Stimulated activated CD8-positive, alpha-beta memory T cell treated with anti-CD3 and anti-CD28 coated beads, Interleukin-7, amount 100 ng/mL, for 48 hours (primary cell): ENCODE data around the gene KRT1.
"Not testable (repeated sequence)": the region's sequence is repeated elsewhere in the genome, so short reads cannot be mapped to it uniquely, and the experiment has no call there.

Experiments used
- DNase-seq, 2 donors: peaks; one replicate each; pipeline ENCODE4 v3.0.0-alpha.2; 2020; ENCODE audit warnings: low read depth in 1 of 2; ENCODE audit errors: extremely low read depth in 1 of 2

Gene KRT1

DNA sequence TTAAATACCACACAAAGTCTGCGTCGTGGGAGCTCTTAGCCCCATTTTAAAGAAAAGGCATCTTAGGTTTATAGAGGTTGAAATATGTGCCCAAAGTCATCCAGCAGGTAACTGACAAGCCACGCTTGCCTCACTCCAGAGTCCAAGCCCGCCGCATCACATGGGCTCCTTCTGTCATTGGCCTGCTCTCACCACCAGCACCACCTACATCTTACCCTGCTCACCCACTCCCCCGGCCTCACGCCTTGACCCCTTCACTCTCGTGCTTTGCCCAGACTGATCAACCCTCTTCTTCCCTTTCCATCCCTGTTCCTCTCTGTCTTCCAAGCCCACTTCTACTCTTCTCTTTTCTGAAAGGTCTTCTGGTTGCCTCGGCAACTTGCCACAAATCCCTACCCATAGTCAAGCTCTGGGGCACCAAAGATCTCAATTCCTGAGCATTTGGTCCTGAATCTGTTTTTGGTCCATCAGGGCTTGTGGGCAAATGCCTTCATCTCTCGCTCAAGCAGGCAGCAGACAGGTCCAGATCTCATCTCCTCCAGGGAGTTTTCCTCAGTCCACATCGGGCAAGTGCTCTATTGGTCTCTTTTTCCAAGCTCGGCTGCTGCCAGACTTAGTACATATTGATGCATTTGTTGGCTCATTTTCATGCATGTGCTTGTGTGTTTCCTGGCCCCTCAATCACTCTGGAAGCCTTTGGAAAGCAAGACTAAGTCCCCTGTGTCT, 3.5 kb upstream of the KRT1 start:
- no peak for DNase-seq

DNA sequence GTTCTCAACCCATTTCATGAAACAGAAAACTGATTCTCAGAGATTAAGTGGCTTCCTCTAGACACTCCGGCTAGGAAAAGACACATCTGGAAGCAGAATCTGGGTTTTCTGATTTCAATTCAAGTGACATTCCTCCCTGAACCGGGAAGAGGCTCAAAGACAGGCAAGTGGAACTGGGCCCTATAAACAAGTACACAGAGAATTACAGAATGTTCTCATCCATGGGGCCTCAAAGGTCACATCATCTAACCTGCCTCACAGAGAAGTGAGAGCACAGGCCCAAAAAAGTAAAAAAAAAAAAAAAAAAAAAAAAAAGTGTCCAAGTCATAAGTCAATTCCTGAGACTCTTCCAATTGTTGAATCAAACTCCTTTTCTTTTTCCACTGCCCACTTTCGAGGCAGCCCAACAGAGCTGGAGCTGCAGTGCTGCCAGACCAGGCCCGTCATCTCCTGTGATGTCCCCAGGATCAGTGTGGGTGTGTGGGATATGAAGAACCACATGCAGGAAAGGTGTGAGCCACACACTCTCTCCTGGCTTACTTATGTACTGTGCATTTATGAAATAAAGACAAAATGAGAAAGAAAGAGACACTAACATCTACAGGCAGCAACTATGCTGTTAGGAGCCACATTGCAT, 2.8 kb upstream of the KRT1 start:
- DNase-seq: no peak

DNA sequence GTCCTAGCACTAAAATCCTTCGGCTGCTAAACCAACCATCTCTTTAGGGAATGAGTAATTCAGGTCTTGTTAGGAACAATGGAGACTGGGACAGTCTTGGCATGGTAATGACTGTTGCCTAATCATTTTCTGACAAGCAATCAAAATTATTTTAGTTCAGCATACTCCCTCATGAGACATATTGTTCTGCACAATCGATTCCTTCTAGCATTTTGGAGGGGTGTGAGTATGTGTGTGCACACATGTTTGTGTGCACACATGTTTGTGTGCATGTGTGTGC, 2.1 kb upstream of the KRT1 start:
- no peak for DNase-seq

DNA sequence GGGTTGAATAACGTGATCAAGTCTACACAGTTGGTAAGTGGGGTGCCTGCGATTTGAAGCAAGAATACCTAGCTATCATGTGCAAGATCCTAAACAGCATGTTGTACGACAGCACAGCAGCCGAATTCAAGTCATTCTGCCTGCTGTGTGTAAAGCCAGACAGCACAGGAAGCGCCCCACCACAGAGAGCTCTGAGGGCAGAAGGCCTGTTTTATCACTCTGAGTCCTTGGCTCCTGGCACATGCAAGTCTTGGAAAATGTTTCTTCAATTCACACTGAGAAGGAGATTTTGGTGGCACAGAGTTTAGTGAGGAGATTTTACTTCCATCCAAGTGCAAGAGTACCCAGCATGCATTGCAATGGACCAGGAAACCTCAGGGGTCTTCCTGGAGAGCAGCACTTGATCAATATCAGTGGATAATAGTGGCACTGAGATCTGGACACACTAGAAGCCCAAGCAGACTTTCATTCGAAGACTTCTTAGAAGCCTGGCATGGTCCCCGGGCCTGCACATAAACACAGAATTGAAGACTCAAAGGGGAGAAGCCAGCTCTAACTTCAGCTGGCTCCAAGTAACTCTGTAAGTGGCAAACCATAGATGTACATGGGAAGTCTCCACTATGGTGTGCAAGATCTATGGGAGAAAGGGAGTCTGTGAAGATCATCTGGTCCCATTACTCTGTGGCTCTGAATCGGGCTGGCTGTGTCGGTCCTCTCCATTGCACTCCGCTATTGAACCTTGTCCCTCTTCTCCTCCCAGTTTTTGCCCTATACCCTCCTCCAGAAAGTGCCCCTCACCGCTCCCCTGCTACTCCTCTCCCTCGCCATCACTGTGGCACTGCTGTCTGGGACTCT, 1.5 kb upstream of the KRT1 start:
- peak in 1 of 2 donors; percentile 20 for DNase-seq

- DNase-seq: no peak
Observed at GRCh38 chr12:52679875-52680274, 332 bp downstream of the KRT1 start.

GRCh38 chr12:52677671-52678070, 2.5 kb downstream of the KRT1 start:
- DNase-seq: no peak

GRCh38 chr12:52677126-52677525, 3.1 kb downstream of the KRT1 start:
- no peak for DNase-seq

GRCh38 chr12:52676163-52676562, 4.0 kb downstream of the KRT1 start:
- no peak for DNase-seq

GRCh38 chr12:52675301-52675701, 4.9 kb downstream of the KRT1 start:
- no peak for DNase-seq

DNA sequence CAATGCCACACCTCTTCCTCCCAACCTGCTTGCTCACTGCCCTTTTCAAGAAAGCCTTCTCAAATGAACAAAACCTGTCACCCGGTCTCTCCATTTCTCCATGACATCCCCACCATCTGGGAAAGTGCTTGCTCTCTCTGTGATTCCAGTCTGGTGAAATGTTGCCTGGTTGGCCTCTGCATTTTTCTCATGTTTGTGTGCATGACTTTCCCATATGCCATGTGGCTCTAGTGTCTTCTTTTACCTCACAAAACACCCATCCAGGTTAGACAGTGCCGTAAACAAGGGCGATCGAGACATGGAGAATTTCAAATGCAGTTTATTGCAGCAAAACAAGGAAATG, 5.8 kb downstream of the KRT1 start:
- no peak for DNase-seq

DNA sequence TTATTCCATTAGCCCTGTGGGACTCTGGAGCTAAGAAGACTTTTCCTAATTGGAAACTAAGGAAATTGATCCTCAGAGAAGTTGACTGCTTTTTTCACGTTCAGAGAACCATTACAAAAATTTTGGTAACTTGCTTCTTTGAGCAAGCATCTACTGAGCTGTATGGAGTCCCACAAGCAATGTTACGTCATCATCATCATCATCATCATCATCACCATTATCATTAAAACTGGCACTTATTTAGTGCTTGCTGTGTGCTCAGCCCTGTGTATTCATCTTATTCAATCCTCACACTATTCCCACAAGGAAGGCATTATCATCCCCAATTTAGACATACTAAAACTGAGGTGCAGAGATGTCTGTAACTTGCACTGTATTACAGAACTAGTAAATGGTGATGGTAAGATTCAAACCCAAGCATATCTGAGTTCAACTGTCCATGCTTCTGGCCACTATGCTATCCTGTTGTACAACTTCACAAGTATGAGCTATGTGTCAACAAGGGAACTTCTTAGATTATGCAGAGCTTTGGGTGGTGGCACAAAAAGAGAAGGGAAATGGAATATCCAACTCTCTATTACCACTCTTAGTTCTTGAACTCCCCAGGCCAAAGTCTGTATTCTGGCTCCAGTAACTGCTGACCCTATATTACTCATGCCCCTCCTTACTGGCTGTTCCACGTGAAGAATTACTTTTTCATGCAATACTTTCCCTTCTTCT, 6.3 kb downstream of the KRT1 start:
- DNase-seq: no peak

- DNase-seq: no peak
Observed at GRCh38 chr12:52673217-52673616, 7.0 kb downstream of the KRT1 start.

DNA sequence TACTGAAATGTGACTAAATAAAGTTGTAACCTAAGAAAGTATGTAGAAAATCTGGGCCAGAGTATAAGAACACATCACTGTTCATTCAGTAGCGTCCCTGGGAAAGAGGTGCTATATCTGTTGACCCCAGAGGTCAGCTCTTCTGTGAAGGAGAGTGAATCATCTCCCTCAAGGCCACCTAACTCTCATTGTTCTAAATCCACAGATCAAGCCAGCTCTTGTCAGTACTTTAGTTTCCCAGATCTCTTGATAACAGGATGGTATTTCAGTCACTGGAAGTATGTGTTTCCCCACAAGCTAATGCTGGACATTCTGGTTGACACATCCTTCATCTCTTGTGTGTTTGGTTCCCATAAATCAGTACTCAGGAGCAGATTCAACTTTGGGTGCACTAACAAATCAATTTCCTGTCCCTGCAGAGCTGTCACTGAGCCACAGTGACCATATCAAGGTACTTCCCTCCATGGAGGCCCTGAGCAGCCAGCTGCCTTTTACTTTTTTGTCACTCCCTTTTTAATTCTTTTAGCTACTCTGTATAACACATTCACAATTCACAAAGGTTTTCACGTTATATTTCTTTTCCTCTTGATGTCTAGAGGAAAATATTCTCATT, 7.8 kb downstream of the KRT1 start:
- DNase-seq: no peak

DNA sequence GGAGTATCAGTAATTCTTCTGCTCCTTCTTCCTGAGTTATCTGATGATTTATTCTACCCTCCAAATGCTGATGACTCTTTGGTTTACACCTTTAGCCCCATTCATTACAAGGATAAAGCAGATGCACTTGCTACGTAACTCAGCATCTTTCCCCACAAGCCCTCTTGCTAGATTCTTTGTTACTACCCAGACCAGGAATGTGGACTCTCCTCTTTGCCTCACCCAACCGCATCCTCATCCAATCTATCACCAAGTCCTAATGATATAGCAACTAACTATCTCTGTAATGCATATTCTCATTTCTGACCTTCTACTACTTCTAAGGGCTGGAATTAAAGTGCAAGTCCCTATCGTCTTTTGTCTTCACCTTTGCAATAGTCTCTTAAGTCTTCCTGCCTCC, 9.2 kb downstream of the KRT1 start:
- DNase-seq: no peak

DNA sequence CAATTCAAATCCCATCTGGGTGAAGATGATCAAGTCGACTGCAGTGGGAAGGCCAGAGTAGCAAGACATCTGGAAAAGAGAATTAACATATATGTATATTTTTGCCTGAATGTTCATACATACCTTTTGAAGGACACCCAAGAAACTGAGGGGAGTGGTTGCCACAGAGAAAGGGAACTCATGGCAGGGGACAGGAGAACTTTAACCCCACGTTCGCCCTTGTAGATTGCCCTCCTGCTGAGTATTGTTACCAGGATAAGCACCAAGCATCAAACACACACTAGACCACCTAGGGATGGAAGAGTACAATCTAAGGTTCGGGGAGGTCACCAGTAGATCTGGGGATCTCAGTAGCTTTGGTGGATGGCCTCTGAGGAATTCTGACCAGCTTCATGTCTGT, 9.7 kb downstream of the KRT1 start:
- no peak for DNase-seq

GRCh38 chr12:52669941-52670340, 10.3 kb downstream of the KRT1 start:
- DNase-seq: not testable (repeated sequence)

- DNase-seq: no peak
Observed at GRCh38 chr12:52669426-52669825, 10.8 kb downstream of the KRT1 start.

DNA sequence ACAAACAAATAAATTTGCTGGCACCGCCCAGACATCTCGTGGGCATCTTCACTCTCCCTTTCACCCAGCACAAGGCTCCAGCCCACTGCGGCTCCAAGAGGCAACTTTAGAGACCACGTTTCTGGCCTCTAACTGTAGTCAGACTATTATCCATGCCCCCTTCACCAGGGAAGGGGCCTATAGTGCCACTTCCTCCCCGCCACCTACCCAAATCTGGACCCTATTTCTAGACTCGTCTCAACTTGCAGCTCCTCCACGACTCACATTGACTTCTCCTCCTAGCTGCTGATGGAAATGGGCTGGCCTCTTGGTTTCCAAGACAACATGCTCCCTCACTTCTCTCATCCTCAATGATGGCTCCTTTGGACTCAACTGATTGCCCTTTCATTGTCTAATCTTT, 12.3 kb downstream of the KRT1 start:
- no peak for DNase-seq

- no peak for DNase-seq
Observed at GRCh38 chr12:52667509-52667908, 12.7 kb downstream of the KRT1 start.

GRCh38 chr12:52666471-52666870, 13.7 kb downstream of the KRT1 start:
- DNase-seq: no peak

GRCh38 chr12:52663420-52663819, 16.8 kb downstream of the KRT1 start:
- no peak for DNase-seq
